HG03103 (cell line): ENCODE data around the gene ABI3.
A peak's percentile ranks its signal among the peaks of the same experiment; 100 is the strongest.

Source experiments
- ATAC-seq: cut with Tn5 transposase; IDR thresholded peaks from one replicate; pipeline ENCODE4 v1.9.1; 2021; ENCODE audit warnings: low read depth; ENCODE audit not compliant: unreplicated experiment

Gene ABI3

DNA sequence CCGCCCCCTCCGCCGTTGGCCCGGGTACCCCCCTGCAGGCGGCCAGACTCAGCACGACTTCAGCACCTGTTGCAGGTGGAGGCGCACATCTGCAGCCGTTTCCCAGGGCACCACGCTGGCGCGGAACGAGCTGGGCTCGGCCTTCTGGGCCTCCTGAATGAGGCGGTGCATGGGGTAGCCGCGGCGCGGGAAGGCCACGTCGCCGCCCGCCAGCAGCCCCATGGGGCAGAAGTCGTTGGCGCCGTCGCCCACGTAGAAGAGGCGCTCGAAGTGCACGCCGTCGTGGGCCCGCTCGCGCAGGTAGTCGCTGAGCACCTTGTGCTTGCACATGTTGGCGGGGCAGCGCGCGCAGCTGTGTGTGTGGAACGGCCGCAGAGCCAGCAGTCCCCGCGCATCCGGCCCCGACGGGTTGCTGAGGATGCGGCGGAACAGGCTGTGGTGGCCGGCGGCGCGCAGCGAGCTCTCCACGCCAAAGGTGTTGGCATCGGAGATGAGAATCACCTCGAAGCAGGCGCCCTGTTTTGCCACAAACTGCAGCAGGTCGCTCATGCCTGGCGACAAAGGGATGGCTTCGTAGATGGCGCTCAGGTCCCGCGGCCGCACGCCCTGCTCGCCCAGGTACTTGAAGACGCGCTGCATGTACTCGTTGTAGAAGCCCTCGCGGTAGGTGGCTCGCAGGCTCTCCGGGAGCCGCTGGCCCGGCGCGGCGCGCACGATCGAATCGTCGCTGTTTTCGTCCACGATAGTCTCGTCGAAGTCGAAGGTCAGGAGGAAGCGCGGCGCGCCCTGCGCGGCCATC is 13.9 kb downstream of the ABI3 start:
- ATAC-seq = no peak

DNA sequence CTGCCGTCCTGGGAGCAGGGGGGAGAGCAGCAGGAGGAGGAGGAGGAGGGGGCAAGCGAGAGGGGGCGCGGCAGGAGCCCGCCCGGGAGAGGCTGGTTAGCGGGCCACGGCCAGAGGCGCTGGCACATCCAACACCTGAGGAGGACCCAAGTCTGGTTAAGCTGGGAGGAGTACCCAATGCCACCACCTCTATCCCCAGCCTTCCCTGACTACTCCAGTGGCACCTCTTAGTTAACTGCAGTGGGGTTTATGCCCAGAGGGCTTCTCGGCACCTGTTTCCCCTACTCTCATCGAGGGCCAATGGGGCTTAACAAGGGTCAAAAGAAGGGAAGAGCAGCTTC is 14.5 kb downstream of the ABI3 start:
- ATAC-seq = no peak

- no peak for ATAC-seq
These were observed 15.2 kb downstream of the ABI3 start for GRCh38 chr17:49225554-49226236.

GRCh38 chr17:49226771-49227435 is 16.4 kb downstream of the ABI3 start:
- no peak for ATAC-seq

GRCh38 chr17:49227436-49228261 is 17.1 kb downstream of the ABI3 start:
- ATAC-seq = no peak

DNA sequence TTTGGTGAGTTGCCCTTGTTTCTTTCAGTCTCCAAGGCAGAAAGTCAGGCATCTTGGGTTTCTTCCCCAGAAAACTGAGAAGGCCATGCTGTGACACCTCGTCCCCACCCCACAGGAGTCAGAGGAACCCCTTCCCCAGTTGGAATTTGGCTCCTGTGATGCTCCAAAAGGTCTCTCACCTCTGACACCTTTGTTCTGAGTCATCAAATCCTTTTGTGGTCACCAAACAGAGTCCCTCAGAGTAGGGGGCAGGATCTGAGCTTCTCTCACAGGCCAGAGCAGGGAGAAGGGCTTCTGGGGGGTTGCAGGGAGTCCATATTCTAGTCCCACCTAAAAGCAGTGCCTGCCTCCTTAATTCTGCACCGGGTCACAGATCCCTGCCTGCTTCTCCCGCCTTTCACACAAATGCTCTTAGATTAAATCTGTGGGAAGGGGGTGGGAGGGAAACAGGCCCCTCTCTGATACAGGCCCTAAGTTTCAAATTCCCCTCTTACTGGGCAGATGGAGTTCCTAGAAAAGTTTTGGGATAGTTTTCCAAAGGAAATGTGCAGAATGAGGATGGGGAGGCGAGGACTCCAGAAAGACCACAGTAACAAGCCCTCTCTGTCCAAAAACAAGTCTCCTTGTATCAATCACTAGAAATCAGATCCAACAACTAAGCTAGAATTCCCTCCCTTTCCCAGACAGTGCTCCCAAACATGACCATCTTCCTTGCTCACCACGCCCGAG is 18.7 kb downstream of the ABI3 start:
- ATAC-seq = no peak

GRCh38 chr17:49229805-49230600 is 19.5 kb downstream of the ABI3 start:
- ATAC-seq = no peak

- ATAC-seq = peak; percentile 81
These were observed 20.4 kb downstream of the ABI3 start, which contains the start of gene PHOSPHO1 for GRCh38 chr17:49230636-49231562. Gene PHOSPHO1 (minus strand): TSS chr17:49230787. CDS start chr17:49226691, 4,096 bp downstream.

DNA sequence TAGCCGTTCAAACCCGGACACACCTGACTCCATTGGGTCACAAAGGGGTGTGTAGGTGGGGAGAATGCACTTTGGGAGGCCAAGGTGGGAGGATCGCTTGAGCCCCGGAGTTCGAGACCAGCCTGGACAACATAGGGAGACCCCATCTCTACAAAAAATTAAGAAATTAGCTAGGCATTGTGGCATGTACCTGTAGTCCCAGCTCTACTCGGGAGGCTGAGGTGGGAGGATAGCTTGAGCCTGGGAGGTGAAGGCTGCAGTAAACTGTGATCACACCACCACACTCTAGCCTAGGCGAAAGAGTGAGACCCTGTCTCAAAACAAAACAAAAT is 21.0 kb downstream of the ABI3 start:
- ATAC-seq = no peak

GRCh38 chr17:49234509-49235080 is 24.1 kb downstream of the ABI3 start:
- ATAC-seq = no peak

DNA sequence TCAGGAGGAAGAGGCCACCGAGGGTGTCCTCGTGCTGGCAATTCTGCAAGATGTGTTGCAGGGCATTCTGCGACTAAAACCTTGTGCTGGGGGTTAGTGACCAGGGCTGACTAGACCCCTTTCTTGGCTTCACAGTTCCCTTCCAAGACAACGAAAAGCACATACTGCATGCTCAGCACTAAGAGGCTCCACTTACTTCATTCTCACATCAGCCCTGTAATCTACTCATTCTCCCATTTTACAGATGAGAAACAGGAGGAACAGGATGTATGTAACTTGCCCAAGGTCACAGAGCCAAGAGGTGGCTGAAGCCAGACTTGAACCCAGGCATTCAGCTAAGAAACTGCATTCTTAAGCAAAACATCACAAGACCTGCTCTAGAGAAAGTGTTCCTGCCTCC is 25.4 kb downstream of the ABI3 start:
- ATAC-seq = no peak

- ATAC-seq = no peak
These were observed 29.5 kb downstream of the ABI3 start for GRCh38 chr17:49239963-49240362.

DNA sequence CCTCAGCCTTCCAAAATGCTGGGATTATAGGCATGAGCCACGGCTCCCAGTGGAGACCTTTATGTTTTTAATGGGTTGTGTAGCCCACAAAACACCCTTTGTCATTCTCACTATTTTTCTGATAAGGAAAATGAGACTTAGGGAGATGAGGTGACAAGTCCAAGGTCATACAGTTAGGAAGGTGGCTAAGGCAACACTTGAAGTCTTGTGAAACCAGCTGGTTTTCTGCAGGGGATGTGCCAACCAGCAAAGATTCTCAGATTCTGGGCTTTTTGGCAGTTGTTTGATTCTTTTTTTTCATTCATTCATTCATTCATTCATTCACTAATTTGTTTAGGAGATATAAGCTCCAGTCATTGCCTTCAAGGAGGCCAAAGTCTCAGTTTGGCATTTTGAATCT is 30.1 kb downstream of the ABI3 start:
- no peak for ATAC-seq

DNA sequence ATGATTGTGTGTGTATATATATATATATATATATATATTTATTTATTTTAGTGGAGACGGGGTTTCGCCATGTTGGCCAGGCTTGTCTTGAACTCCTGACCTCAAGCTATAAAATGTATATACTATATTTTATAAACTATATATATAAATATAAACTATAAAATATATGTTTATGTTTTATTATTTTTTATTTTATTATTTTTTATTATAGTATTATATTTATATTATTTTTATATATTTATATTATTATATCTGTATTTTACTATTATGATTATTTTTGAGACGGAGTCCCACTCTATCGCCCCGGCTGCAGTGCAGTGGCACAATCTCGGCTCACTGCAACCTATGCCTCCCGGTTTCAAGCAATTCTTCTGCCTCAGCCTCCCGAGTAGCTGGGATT is 30.5 kb downstream of the ABI3 start:
- ATAC-seq = no peak

DNA sequence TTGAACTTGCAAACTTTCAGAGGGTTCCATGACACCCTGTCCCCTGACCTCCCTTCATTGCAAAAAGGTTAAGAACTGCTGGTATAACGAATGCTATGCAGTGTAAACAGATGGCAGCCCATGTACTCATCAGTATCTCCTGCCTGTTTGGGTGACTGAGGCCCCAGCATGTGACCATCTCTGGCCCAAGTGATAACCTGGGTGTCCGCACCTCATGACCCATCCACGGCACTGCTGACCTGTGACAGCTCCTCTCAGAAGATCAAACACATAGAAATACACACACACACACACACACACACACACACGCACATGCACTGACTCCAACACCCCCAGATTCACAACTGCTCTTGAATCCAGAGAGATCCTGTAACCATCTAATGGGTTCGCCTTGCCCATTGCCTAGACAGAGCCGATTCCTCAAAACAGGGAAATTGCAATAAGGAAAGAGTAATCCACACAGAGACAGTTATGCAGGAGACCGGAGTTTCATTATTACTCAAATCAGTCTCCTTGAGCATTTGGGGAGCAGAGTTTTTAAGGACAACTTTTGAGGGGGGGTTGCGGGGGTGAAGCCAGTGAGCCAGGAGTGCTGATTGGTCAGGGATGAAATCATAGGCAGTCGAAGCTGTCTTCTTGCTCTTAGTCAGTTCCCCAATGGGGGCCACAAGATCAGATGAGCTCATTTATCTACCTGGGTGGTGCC is 31.3 kb downstream of the ABI3 start:
- ATAC-seq = no peak

DNA sequence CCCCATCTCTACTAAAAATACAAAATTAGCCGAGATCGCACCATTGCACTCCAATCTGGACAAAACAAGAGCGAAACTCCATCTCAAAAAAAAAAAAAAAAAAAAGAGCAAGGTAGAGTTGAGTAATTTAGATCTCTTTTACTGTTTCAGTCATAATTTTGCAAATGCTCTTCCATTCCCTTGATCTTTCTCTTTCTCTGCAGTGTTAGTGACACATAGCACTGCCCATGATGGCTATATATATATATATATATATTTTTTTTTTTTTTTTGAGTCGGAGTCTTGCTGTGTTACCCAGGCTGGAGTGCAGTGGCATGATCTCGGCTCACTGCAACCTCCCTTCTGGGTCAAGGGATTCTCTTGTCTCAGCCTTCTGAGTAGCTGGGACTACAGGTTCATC is 32.3 kb downstream of the ABI3 start:
- ATAC-seq = no peak

GRCh38 chr17:49244839-49245238 is 34.3 kb downstream of the ABI3 start:
- ATAC-seq = no peak
